HT-29 (cell line): ENCODE results near the gene TOR1A. TPM values are rescaled to one million over a fixed set of nuclear protein-coding genes. Genes with fewer than 3 reads are reported as not detected.
"Not testable (repeated sequence)": the region's sequence is repeated elsewhere in the genome, so short reads cannot be mapped to it uniquely, and the experiment has no call there.

Experiments
- DNase-seq: peaks from one replicate; pipeline ENCODE4 v3.0.0-alpha.2; 2015; ENCODE audit warnings: low spot score
- total RNA-seq: library from RNA; depleted of rRNA; stranded (reverse); fragments of >200 nt; shearing (Covaris generic); gene quantifications from 2 replicates; pipeline ENCODE4 v1.2.3, GENCODE V29; 2014

Gene TOR1A
- total RNA-seq, 1 experiment from 2014 or later: 25.2 TPM

GRCh38 chr9:129822898-129823541 lies 916 bp downstream of the TOR1A start:
- peak; percentile 7 for DNase-seq

GRCh38 chr9:129816501-129817435 lies 7.2 kb downstream of the TOR1A start:
- no peak for DNase-seq

- DNase-seq: no peak
Measured at GRCh38 chr9:129815278-129815677, 8.7 kb downstream of the TOR1A start.

- DNase-seq: no peak
Measured at GRCh38 chr9:129814432-129815223, 9.3 kb downstream of the TOR1A start.

- DNase-seq: no peak
Measured at GRCh38 chr9:129813661-129814060, 10.3 kb downstream of the TOR1A start.

GRCh38 chr9:129812385-129812784 lies 11.6 kb downstream of the TOR1A start:
- no peak for DNase-seq

- no peak for DNase-seq
Measured at GRCh38 chr9:129811967-129812363, 12.0 kb downstream of the TOR1A start.

- DNase-seq: peak; percentile 53
Measured at GRCh38 chr9:129810788-129811187, 13.1 kb downstream of the TOR1A start.

- no peak for DNase-seq
Measured at GRCh38 chr9:129810116-129810515, 13.8 kb downstream of the TOR1A start.

GRCh38 chr9:129809346-129809745 lies 14.6 kb downstream of the TOR1A start:
- no peak for DNase-seq

GRCh38 chr9:129806061-129806460 lies 17.9 kb downstream of the TOR1A start:
- no peak for DNase-seq

GRCh38 chr9:129803676-129804060 lies 20.3 kb downstream of the TOR1A start:
- peak; percentile 31 for DNase-seq

- DNase-seq: peak; percentile 87
Measured at GRCh38 chr9:129802833-129803675, 20.9 kb downstream of the TOR1A start, which contains the start of gene TOR1B. TOR1B (plus strand) TSS chr9:129803184; CDS start chr9:129803213, 29 bp downstream.

GRCh38 chr9:129801504-129801903 lies 22.4 kb downstream of the TOR1A start:
- no peak for DNase-seq

GRCh38 chr9:129798973-129799372 lies 25.0 kb downstream of the TOR1A start:
- no peak for DNase-seq

GRCh38 chr9:129796029-129796428 lies 27.9 kb downstream of the TOR1A start:
- DNase-seq: not testable (repeated sequence)

GRCh38 chr9:129794549-129794948 lies 29.4 kb downstream of the TOR1A start:
- DNase-seq: no peak

- DNase-seq: no peak
Measured at GRCh38 chr9:129786481-129786880, 37.5 kb downstream of the TOR1A start.

GRCh38 chr9:129785866-129786265 lies 38.1 kb downstream of the TOR1A start:
- no peak for DNase-seq

- DNase-seq: not testable (repeated sequence)
Measured at GRCh38 chr9:129784970-129785369, 39.0 kb downstream of the TOR1A start.
